HG02798 (cell line): ENCODE measurements around the gene SFT2D2.

Source experiments
- ATAC-seq: cut with Tn5 transposase; IDR thresholded peaks from one replicate; pipeline ENCODE4 v1.9.1; 2021; ENCODE audit warnings: mild to moderate bottlenecking; ENCODE audit not compliant: unreplicated experiment, poor library complexity

The SFT2D2 gene

GRCh38 chr1:168221275-168221674, 4.5 kb upstream of the SFT2D2 start:
- ATAC-seq: no peak

GRCh38 chr1:168223261-168223660, 2.5 kb upstream of the SFT2D2 start:
- ATAC-seq: no peak

- ATAC-seq: no peak
Measured at GRCh38 chr1:168223681-168224540, 1.9 kb upstream of the SFT2D2 start.

- ATAC-seq: no peak
Measured at GRCh38 chr1:168224991-168225390, 813 bp upstream of the SFT2D2 start.

- no peak for ATAC-seq
Measured at GRCh38 chr1:168227620-168228019, 1.8 kb downstream of the SFT2D2 start.

- ATAC-seq: no peak
Measured at GRCh38 chr1:168229893-168230292, 4.1 kb downstream of the SFT2D2 start.

GRCh38 chr1:168230709-168231108, 4.9 kb downstream of the SFT2D2 start:
- ATAC-seq: no peak

GRCh38 chr1:168234846-168235547, 9.2 kb downstream of the SFT2D2 start:
- peak; percentile 93 for ATAC-seq

GRCh38 chr1:168235548-168235885, 9.7 kb downstream of the SFT2D2 start:
- no peak for ATAC-seq

- ATAC-seq: no peak
Measured at GRCh38 chr1:168235937-168236336, 10.1 kb downstream of the SFT2D2 start.

- no peak for ATAC-seq
Measured at GRCh38 chr1:168236836-168237611, 11.2 kb downstream of the SFT2D2 start.

- ATAC-seq: no peak
Measured at GRCh38 chr1:168243198-168243597, 17.4 kb downstream of the SFT2D2 start.

- ATAC-seq: no peak
Measured at GRCh38 chr1:168243636-168244212, 17.9 kb downstream of the SFT2D2 start.

- ATAC-seq: no peak
Measured at GRCh38 chr1:168245042-168245441, 19.2 kb downstream of the SFT2D2 start.

- no peak for ATAC-seq
Measured at GRCh38 chr1:168246506-168246905, 20.7 kb downstream of the SFT2D2 start.

GRCh38 chr1:168252204-168252733, 26.5 kb downstream of the SFT2D2 start:
- ATAC-seq: no peak

- ATAC-seq: no peak
Measured at GRCh38 chr1:168256164-168256563, 30.4 kb downstream of the SFT2D2 start.

- no peak for ATAC-seq
Measured at GRCh38 chr1:168257397-168257796, 31.6 kb downstream of the SFT2D2 start.

- no peak for ATAC-seq
Measured at GRCh38 chr1:168259567-168259966, 33.8 kb downstream of the SFT2D2 start.

- no peak for ATAC-seq
Measured at GRCh38 chr1:168260393-168260792, 34.6 kb downstream of the SFT2D2 start.
